GM19025 (cell line): ENCODE data around the gene CDT1.

Experiments used
- ATAC-seq: cut with Tn5 transposase; IDR thresholded peaks from one replicate; pipeline ENCODE4 v1.9.1; 2021; ENCODE audit warnings: mild to moderate bottlenecking, low read depth, moderate library complexity; ENCODE audit not compliant: unreplicated experiment

The CDT1 gene

DNA sequence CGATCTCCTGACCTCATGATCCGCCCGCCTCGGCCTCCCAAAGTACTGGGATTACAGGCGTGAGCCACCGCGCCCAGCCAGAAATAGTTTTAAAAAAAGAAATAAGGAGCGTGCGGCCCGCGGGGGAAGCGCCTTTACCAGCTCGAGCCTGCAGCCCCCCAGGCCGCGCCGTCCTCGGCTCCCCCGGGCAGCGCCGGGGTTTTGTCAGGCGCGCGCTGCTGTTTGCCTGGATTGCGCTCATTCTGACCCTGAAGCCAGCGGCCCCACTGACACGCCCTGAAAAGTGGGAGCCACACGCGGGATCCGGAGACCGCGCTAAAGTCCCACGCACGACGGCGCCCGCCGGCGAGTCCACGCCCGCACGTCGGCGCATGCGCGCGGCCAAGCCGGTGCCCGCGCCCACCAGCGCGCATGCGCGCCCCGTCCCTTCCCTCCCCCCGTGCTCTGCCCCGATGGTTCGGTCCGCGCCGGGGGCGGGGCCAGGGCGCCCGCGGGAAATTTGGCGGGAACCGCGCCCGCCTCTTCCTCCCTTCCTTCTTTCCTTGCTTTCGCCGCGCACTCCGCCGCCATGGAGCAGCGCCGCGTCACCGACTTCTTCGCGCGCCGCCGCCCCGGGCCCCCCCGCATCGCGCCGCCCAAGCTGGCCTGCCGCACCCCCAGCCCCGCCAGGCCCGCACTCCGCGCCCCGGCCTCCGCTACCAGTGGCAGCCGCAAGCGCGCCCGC, at the start of gene CDT1:
CDT1 (plus strand) TSS at position 526 of the 724 bp plus-strand sequence; CDS start at position 569, 43 bp downstream.
- ATAC-seq = no peak

DNA sequence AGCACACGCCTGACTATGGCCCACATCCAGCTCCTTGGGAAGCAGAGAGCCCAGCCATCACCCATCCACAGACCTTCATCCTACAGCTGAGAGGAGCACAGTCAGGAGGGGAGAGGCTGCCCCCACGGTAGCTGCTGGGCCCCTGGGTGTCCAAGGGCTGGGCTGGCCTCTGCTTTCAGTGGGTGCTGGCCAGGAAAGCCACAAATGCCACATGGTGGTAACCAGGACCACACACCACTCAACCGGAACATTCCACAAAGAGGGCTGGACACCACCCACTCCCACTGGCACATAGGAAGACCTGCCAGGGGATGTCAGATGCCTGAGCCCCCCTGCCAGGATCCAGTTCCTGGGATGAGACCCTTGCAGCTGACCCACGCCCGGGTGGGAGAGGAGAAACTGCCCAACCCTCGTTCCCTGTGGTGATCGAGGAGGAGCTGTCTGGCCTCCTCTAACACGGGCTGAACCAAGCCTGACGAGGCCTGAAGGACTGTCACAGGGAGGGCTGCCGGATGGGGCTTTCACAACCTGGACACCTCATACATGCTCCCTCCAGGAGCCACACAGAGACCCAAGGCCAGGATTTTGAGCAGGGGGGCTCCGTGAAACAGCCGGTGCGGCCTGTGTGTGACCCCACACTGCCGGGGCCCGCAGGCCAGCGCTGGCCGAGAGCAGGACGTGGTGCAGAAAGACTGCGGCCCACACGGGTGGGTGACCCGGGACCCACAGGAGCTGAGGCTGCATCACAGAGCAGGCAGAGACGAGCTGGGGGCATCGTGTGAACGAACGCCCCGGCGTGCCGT, 49.3 kb upstream of the CDT1 start:
- no peak for ATAC-seq

DNA sequence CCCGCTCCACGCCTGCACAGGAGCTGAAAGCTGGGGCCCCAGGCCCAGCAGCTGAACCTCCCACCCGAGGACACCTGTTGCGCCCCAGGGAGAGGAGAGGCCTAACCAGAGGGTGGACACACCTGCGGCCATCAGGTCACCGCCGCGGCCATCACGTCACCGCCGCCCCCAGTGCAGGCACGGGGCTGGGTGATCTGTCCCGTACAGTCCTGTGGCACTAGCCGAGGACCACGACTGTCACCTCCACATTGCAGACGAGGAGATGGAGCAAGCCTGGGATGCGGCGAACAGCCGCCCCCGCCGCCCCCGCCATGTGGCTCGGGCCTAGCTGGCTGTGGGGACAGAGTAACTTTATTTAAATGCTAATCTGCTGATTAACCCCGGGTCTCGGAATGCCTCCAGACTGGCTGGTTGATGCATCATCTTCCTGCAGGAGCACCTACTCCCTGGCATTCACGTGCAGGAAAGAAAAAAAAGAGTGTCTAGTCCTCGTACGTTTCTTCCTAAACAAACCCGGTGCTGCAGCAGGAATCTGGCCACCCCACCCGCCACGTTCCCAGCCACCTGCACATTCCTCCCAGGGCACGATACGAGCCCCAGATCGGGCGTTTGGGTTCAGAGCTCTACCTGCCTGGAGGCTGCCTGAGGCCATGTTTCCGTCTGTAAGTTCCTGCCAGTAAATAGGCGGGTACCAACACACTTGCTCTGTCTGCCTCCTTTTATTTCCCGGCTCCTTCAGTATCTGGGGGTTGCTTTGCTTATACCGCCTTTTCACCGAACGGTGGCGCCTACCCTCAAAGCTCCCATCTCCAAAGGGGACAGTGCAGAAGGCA, 48.5 kb upstream of the CDT1 start:
- ATAC-seq = no peak

DNA sequence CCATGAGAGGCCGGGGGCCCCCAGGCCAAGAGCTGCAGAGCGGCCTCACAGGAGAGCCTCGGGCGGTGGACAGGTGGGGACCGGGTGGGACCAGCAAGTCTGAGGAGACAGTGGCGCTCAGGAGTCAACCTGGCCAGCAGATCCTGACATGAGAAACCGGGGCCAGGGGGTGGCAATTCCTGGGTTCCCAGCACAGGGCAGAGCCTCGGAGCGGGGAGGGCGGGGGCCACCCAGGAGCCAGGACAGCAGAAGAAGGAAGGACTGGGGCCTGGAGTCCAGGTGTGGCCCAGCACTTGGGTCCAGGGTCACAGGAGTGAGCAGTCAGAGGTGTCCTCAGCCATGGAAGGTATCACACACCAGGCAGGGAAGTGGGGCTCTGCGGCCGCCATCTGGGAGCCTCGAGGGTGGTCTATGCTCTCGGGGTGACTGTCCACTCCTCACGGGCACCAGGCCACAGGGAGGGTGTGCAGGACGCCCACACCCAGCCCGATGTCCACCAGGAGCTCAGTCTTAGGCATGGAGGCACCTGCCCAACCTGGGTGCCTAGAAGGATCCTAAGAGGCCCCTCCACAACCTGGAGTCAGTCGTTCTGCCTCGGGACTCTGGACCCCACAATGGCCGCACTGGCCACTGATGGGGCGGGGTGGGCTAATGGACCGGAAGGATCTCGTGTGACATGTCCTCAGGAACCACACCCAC, 47.7 kb upstream of the CDT1 start:
- ATAC-seq = no peak

DNA sequence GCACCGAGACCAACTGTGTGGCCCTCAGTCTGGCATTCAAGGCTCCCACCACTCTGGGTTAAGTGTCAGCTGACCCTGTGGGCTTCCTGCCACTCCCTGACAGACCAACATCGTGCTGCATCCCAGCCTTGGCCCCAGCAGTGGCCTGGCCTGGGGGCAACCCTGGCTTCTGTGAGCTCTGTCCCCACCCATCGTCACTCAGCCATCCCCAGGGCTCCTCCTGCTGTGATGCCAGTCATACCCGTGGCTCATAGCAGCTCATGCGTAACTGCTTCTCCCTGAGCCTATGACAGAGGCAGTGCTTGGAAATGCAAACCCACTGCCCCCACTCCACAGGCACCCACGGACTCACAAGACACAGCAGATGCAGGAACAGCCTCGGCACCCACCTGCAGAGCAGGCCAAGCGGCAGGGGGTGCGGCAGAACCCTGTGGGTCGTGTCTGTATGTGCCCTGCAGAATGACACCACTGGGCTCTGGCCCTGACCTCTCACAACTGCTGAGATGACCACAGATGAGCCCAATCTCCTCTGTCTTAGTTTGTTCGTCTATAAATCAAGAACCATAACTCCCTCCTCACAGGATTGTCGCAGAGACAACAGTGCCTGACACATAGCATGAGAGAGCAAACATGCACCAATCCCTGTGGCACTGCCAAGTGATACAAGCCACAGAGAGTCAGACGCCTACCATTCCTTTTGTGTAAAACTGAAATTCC, 45.2 kb upstream of the CDT1 start:
- no peak for ATAC-seq

DNA sequence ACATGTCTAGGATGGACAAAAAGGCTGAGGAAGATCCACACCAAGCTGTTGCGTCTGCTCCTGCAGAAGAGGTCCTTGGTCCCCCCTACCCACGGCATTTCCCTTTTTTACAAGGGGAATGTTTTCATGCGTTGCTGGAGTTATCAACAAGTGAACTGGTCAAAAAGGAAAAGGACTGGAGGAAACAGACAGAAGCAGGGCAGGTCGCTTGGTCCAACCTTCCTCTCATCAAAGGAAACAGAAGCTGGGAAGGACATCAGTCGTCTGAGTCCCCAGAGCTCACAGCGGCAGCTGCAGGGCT, 44.7 kb upstream of the CDT1 start:
- ATAC-seq = no peak

DNA sequence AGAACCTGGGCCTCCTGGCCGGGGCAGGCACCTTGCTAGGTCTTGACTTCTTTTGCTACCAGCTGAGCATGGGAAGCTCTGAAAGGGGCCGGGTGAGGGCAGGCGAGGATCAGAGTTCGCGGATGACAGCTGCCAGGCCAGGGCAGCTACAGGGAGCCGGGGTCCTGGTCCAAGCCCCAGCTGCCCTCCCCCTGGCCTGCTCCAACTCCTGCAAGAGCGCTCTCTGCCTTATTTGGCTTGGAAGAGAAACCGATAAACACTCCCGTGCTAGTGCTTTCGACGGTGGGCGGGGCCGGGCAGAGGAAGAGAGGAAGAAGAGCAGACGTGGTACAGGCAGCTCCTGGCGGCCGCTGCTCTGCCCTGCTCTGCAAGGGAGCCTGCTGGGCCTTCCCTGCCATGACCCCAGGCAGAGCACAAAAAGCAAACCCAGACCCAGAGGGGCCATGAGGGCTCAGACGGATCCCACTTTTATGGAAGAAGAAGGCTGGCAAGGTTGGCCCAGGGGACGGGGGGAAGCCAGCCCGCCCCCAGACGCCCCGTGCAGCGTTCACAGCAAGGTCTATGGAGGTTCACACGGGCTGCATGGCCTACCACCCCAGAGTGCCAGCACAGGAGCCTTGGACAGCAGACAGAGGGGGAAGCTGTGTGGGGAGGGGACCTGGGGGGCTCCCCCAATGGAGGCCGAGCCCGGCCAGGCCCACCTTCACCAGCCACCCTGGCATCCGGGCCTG, 44.2 kb upstream of the CDT1 start:
- no peak for ATAC-seq

DNA sequence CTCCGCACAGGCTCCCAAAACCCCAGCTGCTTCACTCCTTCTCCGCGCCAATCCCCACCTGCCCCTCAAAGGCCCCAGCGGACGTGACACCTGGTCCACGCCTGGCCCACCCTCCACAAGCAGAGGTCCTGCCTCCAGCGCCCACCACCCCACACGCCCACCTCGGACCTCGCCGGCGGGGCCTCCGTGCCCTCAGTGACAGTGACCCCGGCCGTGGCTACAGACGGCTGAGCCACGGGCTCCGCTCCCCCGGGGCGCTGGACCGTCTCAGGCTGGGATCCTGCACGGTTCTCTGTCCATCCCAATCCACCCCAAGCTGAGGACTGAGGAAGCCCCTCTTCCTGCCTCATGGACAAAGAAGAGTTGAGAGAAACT, 43.6 kb upstream of the CDT1 start:
- ATAC-seq = no peak

DNA sequence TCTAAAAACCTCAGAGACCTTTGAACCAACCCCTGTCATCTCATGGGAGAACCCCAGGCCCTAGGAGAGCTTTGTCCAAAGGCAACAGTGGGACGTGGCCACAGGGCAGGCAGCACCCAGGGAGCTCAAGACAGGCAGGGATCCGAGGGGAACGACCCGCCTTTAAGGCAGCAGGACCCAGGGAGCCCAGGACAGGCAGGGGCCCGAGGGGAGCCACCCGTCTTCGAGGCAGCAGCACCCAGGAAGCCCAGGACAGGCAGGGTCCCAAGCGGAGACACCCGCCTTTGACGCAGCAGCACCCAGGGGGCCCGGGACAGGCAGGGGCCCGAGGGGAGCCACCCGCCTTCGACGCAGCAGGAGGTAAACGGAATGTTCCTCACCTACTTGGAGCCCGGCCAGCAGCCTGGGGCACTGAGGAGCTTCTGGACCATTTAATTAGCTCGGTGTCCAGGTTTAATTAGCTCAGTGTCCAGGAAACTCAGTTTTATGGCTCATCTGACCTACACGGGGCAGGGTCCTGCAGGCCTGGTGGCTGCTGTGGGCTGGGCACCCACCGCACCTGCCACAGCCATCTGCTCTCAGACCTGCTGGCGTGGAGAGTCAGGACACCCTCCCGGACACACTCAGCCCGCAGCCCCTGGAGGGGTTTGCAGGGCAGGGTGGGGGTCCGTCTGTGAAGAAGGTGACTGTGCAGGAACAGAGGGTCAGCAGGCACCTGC, 43.0 kb upstream of the CDT1 start:
- no peak for ATAC-seq

DNA sequence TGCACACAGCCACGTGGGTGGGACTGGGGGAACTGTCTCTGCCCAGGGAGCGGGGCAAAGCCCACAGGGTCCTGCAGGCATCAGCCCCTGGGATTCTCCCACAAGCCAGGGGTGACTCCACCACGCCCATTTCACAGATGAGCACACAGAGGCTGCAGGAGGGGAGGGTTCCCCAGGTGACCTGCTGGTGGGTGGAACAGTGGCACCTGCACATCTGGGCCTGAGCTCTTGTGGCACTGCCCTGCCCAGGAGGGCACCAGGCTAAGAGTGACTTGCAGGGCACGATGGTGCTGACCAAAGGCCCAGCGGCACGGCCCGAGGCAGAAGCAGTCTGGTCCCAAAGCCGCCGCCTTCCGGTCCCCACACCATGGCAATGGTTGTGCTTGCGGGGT, 42.5 kb upstream of the CDT1 start:
- ATAC-seq = no peak

DNA sequence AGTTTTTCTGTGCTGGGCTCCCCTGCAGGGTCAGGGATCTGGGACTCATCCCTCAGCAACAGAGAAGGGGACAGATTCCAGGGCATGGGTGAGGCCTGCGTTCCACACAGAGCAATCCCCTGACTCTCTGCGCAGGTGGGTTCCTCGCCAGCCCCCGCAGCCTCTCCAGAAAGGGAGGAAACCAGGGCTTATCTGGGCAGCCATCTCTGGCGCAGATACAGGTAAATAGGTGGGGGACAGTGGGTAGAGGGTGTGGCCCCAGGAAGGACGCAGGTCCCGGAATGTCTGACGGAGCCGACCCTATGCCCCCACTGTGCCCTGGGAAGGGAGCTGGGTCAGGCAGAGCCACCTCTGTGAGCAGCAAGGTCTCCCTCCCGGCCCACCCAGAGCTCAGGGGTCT, 41.8 kb upstream of the CDT1 start:
- no peak for ATAC-seq

DNA sequence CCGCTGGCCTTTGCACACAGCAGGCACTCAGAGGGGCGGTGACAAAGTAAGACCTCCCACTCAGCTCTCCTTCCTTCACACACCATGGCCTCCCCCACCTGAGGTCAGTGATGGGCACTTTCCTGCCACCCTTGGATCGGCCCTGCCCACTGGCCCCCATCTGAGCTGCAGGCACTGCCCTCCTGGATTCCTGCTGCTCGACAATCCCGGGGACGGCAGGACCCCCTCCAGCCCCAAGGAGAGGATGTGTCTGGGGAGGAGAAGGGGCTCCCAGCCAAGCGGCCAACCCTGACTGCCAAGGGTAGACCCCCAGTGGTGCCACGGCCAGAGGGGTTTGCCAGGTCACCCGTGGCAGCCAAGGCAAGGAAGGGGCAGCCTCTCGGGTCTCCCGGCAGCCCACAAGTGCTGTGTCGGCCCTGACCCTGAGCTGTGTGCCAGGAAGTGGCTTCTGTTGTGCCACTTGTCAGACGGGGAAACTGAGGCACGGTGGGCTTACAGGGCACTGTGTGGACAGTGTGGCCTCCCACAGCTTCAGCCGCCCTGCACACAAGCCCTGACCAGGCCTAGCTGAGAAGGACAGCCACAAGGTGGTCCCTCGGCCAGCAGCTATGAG, 41.2 kb upstream of the CDT1 start:
- no peak for ATAC-seq

DNA sequence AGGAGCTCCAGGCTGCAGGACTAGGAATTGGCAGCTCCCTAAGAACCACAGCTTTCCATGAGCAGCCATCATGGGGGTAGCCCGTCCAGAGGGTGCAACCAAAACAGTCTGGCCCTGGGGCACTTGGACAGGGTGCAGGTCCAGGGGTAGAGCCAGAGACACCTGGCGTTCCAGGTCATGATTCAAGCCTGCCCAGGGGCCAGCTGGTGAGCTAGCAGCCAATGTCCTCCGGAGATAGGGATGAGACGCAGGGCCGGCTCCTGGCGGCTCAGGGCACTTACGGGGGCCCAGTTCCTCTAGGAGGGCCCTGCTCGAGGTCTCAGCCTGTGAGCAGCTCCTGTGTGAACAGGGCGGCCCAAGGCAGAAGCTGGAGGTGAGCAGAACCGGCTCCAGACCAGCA, 40.6 kb upstream of the CDT1 start:
- ATAC-seq = no peak

DNA sequence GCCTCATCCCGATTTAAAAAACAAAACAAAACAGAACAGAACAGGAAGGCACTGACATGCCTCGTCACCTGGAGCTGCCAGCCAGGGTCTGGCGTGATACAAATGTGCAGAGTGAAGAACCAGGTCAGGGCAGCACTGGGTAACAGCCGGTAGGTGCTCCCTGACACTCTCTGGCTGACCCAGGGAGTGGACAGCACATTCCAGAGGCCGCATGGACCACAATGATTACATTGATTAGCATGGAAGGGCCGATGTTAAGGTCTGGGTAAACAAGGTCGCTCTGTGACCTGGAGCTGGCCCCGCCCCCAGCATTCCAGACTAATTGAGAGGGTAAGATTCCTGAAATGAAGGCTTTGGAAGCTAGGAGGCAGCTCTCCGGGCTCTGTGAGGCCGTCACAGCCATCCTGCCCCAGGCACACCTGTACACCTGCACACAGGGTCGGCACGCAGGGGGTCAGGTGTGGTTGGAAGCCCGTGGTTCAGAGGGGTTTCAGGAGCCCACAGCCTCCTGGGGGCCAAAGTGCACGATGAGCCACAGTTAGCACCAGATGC, 40.0 kb upstream of the CDT1 start:
- ATAC-seq = no peak

DNA sequence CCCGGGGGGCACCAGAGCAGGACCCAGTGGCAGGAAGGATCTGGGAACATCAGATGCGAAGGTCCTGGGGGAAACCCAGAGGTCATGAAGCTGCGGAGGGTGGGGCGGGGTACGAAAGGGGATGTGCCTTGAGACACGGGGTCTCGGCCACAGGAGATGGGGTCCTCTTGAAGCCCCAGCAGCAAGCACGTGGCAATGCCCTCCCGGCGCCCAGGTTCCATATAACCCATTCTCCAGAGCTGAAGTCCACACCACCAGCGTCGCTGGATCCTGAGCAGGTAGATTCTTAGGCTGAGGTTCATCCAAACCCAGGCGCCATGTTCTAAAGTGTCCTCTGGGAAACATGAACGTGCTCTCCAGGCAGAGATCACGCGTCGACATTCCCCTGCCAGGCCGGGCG, 39.5 kb upstream of the CDT1 start:
- no peak for ATAC-seq

DNA sequence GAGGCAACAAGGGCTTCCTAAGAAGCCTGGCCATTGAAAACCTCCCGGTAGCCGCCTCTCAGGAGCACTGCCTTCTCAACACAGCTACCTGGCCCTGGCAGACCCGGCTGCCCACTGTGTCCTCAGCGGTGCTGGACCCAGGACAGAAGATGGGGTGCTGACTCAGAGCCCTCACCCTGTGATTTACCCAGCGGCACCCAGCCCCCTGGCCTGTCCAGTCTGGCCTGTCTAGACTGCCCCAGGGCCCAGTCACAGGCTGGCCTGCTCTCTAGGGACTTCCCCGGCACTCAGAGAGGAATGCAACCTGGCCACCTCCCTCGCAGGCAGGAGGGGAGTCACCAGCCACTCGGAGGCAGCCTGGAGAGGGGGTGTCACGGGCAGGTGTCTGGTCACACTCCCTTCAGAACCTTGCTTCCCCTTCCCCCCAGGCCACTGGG, 38.7 kb upstream of the CDT1 start:
- ATAC-seq = no peak

DNA sequence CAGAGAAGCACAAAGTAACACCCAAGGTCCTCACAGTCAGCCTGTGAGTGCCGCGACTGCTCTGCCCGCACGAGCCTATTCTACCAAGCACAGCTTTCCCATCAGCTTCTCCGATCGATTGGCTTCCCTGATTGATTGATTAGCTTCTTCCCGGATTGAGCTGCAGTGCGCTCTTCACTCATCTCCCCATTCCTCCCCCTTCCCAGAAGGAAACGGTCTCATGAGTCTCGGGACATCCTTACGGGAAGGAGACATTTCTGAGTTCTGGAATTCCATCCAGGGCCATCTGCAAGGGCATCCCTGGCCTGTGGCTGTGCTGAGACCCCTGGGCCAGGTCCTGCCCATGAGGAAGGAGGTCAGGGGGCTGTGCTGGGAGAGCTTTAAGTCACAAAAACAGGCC, 36.6 kb upstream of the CDT1 start:
- no peak for ATAC-seq

DNA sequence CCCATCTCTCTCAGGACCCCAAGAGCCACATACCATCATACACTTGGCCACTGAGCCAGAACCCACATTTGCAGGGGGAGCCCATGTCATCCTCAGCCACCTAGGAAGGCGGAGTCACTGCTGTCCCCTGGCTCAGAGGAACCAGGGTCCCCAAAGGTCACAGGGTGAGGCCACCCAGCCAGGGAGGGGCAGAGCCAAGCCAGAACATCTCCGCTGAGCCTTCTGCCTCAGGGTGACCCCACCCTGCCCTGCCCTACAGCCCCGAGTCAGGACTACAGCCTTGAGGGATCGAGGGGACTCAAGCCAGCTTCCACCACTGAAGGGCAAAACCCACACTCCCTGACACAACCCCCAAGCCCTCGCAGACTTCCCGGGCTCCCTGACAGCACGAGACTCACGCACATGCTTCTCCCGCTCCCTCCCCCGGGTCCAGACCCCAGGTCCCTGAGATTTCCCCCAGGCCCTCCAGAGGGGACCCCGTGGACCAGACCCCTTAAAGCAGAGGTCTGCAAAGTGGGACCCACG, 36.0 kb upstream of the CDT1 start:
- ATAC-seq = no peak
